SH-SY5Y (cell line): Measurements from ENCODE around the gene TBC1D24.

Experiments
- GATA2 ChIP-seq: IDR thresholded peaks from 2 replicates; pipeline ENCODE4 v1.6.1; 2011; ENCODE audit warnings: mild to moderate bottlenecking, low read depth, low read length
- GATA3 ChIP-seq: IDR thresholded peaks from 2 replicates; pipeline ENCODE4 v1.6.1; 2011; ENCODE audit warnings: low read depth, mild to moderate bottlenecking, low read length, moderate library complexity

GRCh38 chr16:2516391-2517240, 41.7 kb downstream of the TBC1D24 start:
- TF ChIP-seq GATA2 (no peak), GATA3 (no peak)
